Adrenal gland (tissue), 12 donors: Measurements from ENCODE around the gene CDH4. TPM values are rescaled to one million over a fixed set of nuclear protein-coding genes. Genes with fewer than 3 reads are reported as not detected.

Experiments used
- DNase-seq, 7 donors: peaks; one replicate each; pipeline ENCODE4 v3.0.0-alpha.2; 2019 to 2020
- H3K27ac ChIP-seq, 5 donors: fragments of 200-600 bp; sonication (generic) in 4 of 5; 1 replicate in 3 of 5; 2 replicates in 2 of 5; pipeline versions ENCODE4 v1.5.1 to v1.8.0; 2016 to 2020; ENCODE audit warnings: mild to moderate bottlenecking in 1 of 5
- H3K27me3 ChIP-seq: fragments of 200-600 bp; 2 replicates; pipeline ENCODE4 v1.8.0; 2021
- H3K36me3 ChIP-seq, 2 donors: fragments of 200-600 bp; replicated peaks in 1 of 2; 1 replicate in 1 of 2; 2 replicates in 1 of 2; pipeline versions ENCODE4 v1.5.1 to v1.8.0; 2018 to 2022
- H3K4me1 ChIP-seq, 2 donors: fragments of 200-600 bp; replicated peaks in 1 of 2; 1 replicate in 1 of 2; 2 replicates in 1 of 2; pipeline versions ENCODE4 v1.5.1 to v1.8.0; 2018 to 2021
- H3K4me3 ChIP-seq, 4 donors: fragments of 200-600 bp; sonication (generic) in 3 of 4; one replicate each; pipeline ENCODE4 v1.5.1; 2016 to 2018
- H3K9me3 ChIP-seq, 3 donors: fragments of 200-600 bp; sonication (generic) in 1 of 3; replicated peaks in 1 of 3; 1 replicate in 2 of 3; 2 replicates in 1 of 3; pipeline versions ENCODE4 v1.5.1 to v1.8.0; 2016 to 2021
- POLR2A ChIP-seq, 2 donors: fragments of 450-650 bp; IDR thresholded peaks; one replicate each; pipeline ENCODE4 v1.6.1; 2017; ENCODE audit warnings: antibody characterized with exemption in 2 of 2, mild to moderate bottlenecking in 2 of 2, moderate library complexity in 1 of 2
- WGBS, 4 donors: extraction: QIAGEN DNeasy Blood & Tissue Kit in 2 of 4; methylation state at CpG; one replicate each; pipeline versions ENCODE4 v1.1.5 to v1.1.7; 2013 to 2017; 5-methylcytosine and 5-hydroxymethylcytosine counted together
- intact Hi-C, 2 donors: fragments of 100-400 bp; cut with DNase I; formaldehyde crosslinking; loops; one replicate each; pipeline versions ENCODE4 v1.14.1 to v1.15.0; 2022 to 2023
- polyA plus RNA-seq, 3 donors: library from polyadenylated mRNA; stranded (reverse); fragments of 200-250 nt in 2 of 3; fragments of 350-450 nt in 1 of 3; fragmentation: Illumina TruSeq in 1 of 3; extraction: RNeasy Lipid Tissue Mini Kit (QIAGEN cat#74804) in 1 of 3; gene quantifications; one replicate each; pipeline ENCODE4 v1.2.3, GENCODE V29; 2013 to 2014
- total RNA-seq, 9 donors: library from RNA; depleted of rRNA in 4 of 9; stranded (reverse); fragments of >200 nt in 4 of 9; fragments of 120-200 nt in 1 of 9; fragmentation: NEBNext Ultra II Directional in 1 of 9; extraction: Animal tissue kit (Norgen Biotek cat#: 25700) in 1 of 9; gene quantifications; one replicate each; pipeline versions ENCODE4 v1.1.0 to v1.2.4, GENCODE V29; 2013 to 2023
- TF ChIP-seq, protein P1 (sequence below), 6 experiments: fragments of 450-650 bp in 4 of 6; fragments of 200-600 bp in 2 of 6; sonication (generic) in 1 of 6; IDR thresholded peaks; 1 replicate in 5 of 6; 2 replicates in 1 of 6; pipeline versions ENCODE4 v1.5.1 to v1.8.0; 2016 to 2021; ENCODE audit warnings: antibody characterized with exemption in 6 of 6, mild to moderate bottlenecking in 2 of 6, moderate library complexity in 1 of 6
- donor health status: healthy with polysubstance abuse.
- donor health status: Bipolar disorder and iron deficiency.
- donor health status: DM: yes; HTN: yes; CAD: no.
- donor health status: DM: no; HTN: no; CAD: no.
- donor health status: DM: no; HTN: no; CAD: no.
- donor health status: DM: yes; HTN: yes; CAD: no.

Gene CDH4
- total and polyA plus RNA-seq, 12 donors, result 0.08 to 0.53 (median 0.20) TPM; not detected in 3

GRCh38 chr20:61210862-61211261, 41.2 kb upstream of the CDH4 start:
- DNase-seq, result no peak
- WGBS, 4 donors, result 70 to 88% (median 71%) methylated on average over 6 of the region's 6 CpGs
- no peaks in the 10 kb centered on the region for H3K9me3 ChIP-seq
- H3K27me3 ChIP-seq, result no peaks in the 10 kb centered on the region
- H3K27ac ChIP-seq, result no peak overlapping the region
- H3K4me1 ChIP-seq, result no peaks in the 10 kb centered on the region
- TF ChIP-seq, protein P1, sequence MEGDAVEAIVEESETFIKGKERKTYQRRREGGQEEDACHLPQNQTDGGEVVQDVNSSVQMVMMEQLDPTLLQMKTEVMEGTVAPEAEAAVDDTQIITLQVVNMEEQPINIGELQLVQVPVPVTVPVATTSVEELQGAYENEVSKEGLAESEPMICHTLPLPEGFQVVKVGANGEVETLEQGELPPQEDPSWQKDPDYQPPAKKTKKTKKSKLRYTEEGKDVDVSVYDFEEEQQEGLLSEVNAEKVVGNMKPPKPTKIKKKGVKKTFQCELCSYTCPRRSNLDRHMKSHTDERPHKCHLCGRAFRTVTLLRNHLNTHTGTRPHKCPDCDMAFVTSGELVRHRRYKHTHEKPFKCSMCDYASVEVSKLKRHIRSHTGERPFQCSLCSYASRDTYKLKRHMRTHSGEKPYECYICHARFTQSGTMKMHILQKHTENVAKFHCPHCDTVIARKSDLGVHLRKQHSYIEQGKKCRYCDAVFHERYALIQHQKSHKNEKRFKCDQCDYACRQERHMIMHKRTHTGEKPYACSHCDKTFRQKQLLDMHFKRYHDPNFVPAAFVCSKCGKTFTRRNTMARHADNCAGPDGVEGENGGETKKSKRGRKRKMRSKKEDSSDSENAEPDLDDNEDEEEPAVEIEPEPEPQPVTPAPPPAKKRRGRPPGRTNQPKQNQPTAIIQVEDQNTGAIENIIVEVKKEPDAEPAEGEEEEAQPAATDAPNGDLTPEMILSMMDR (IDR thresholded peaks at IDR 0.05), result no peak
- no peak for TF ChIP-seq POLR2A (IDR thresholded peaks at IDR 0.05)
- intact Hi-C loops, result no loop called here
- no peaks in the 10 kb centered on the region for H3K36me3 ChIP-seq
- no peak overlapping the region for H3K4me3 ChIP-seq

GRCh38 chr20:61217848-61218247, 34.2 kb upstream of the CDH4 start:
- Histone ChIP-seq H3K4me1 (no peaks in the 10 kb centered on the region), H3K36me3 (no peaks in the 10 kb centered on the region), H3K4me3 (no peak overlapping the region), H3K27ac (no peak overlapping the region), H3K27me3 (peaks cover 21% of the 10 kb centered on the region), H3K9me3 (no peaks in the 10 kb centered on the region)
- TF ChIP-seq POLR2A (IDR thresholded peaks at IDR 0.05), result no peak
- TF ChIP-seq, protein P1 (IDR thresholded peaks at IDR 0.05), result no peak
- DNase-seq, result no peak
- WGBS, 4 donors, result 82 to 100% (median 97%) methylated on average over 1 of the region's 1 CpG
- intact Hi-C loops, result no loop called here

GRCh38 chr20:61219021-61219431, 33.0 kb upstream of the CDH4 start:
- no peak overlapping the region for H3K4me3 ChIP-seq
- TF ChIP-seq, protein P1 (IDR thresholded peaks at IDR 0.05), result no peak
- intact Hi-C loops, result no loop called here
- DNase-seq, result no peak
- H3K27me3 ChIP-seq, result peaks cover 30% of the 10 kb centered on the region
- H3K9me3 ChIP-seq, result no peaks in the 10 kb centered on the region
- H3K27ac ChIP-seq, result no peak overlapping the region
- H3K4me1 ChIP-seq, result no peaks in the 10 kb centered on the region
- no peaks in the 10 kb centered on the region for H3K36me3 ChIP-seq

- Histone ChIP-seq H3K27me3 (peaks cover 37% of the 10 kb centered on the region), H3K36me3 (no peaks in the 10 kb centered on the region), H3K9me3 (no peaks in the 10 kb centered on the region), H3K4me3 (no peak overlapping the region), H3K27ac (no peak overlapping the region), H3K4me1 (no peaks in the 10 kb centered on the region)
- TF ChIP-seq, protein P1 (IDR thresholded peaks at IDR 0.05), result no peak
- TF ChIP-seq POLR2A (IDR thresholded peaks at IDR 0.05), result no peak
- 65 to 81% (median 73%) methylated on average over 4 of the region's 4 CpGs for WGBS, 4 donors
- DNase-seq, result no peak
- intact Hi-C loops, result no loop called here
Observed at GRCh38 chr20:61220131-61220530, 31.9 kb upstream of the CDH4 start.
